Sigmoid colon (tissue), 4 donors: Measurements from ENCODE around the gene GPC5.

ENCODE experiments used
- POLR2AphosphoS5 ChIP-seq, 4 donors: sonication (generic); formaldehyde crosslinking; IDR thresholded peaks; one replicate each; pipeline ENCODE4 v1.6.1; 2017; ENCODE audit warnings: antibody characterized with exemption in 4 of 4
- TF ChIP-seq, protein P1 (sequence below), 4 experiments: fragments of 450-650 bp in 3 of 4; fragments of 200-600 bp in 1 of 4; IDR thresholded peaks; one replicate each; pipeline ENCODE4 v1.5.1; 2016 to 2019; ENCODE audit warnings: antibody characterized with exemption in 4 of 4, mild to moderate bottlenecking in 3 of 4, moderate library complexity in 2 of 4

DNA sequence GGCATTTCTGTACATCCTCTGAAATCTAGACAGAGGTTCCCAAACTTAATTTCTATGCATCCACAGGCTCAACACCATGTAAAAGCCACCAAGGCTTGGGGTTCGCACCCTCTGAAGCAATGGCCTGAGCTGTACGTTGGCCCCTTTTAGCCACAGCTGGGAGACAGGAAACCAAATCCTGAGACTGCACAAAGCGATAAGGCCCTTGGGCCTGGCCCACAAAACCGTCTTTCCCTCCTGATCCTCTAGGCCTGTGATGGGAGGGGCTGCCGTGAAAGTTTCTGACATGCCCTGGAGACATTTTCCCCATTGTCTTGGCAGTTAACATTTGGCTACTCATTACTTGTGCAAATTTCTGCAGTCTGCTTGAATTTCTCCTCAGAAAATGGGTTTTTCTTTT is 766.4 kb downstream of the GPC5 start:
- TF ChIP-seq, protein P1, sequence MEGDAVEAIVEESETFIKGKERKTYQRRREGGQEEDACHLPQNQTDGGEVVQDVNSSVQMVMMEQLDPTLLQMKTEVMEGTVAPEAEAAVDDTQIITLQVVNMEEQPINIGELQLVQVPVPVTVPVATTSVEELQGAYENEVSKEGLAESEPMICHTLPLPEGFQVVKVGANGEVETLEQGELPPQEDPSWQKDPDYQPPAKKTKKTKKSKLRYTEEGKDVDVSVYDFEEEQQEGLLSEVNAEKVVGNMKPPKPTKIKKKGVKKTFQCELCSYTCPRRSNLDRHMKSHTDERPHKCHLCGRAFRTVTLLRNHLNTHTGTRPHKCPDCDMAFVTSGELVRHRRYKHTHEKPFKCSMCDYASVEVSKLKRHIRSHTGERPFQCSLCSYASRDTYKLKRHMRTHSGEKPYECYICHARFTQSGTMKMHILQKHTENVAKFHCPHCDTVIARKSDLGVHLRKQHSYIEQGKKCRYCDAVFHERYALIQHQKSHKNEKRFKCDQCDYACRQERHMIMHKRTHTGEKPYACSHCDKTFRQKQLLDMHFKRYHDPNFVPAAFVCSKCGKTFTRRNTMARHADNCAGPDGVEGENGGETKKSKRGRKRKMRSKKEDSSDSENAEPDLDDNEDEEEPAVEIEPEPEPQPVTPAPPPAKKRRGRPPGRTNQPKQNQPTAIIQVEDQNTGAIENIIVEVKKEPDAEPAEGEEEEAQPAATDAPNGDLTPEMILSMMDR (IDR thresholded peaks at IDR 0.05) = no peak
- TF ChIP-seq POLR2AphosphoS5 (IDR thresholded peaks at IDR 0.05) = no peak
